ENCODE results near the gene POLDIP3.
"Not testable (repeated sequence)": the region's sequence is repeated elsewhere in the genome, so short reads cannot be mapped to it uniquely, and the experiment has no call there.

The POLDIP3 gene

GRCh38 chr22:42561856-42562255 is 52.8 kb downstream of the POLDIP3 start:
- DNase-seq (ENCODE audit: low spot score) (no peak), FAIRE-seq (no peak)

GRCh38 chr22:42560781-42561180 is 53.9 kb downstream of the POLDIP3 start:
- FAIRE-seq: no peak

GRCh38 chr22:42560381-42560780 is 54.3 kb downstream of the POLDIP3 start:
- no peak for DNase-seq (ENCODE audit: low spot score)
- FAIRE-seq: no peak

More at GRCh38 chr22:42560781-42561180, 53.9 kb downstream of the POLDIP3 start:
- peak; percentile 12 for DNase-seq (ENCODE audit: low spot score)

- FAIRE-seq: no peak
Measured at GRCh38 chr22:42553475-42554361, 61.0 kb downstream of the POLDIP3 start, which contains the start of gene SERHL2. Gene SERHL2 (plus strand): TSS chr22:42553956. CDS start chr22:42554021, 65 bp downstream.

GRCh38 chr22:42552294-42552647 is 62.4 kb downstream of the POLDIP3 start:
- FAIRE-seq; DNase-seq (ENCODE audit: low spot score): not testable (repeated sequence)

More at GRCh38 chr22:42553475-42554361, 61.0 kb downstream of the POLDIP3 start, which contains the start of gene SERHL2:
- no peak for DNase-seq (ENCODE audit: low spot score)

GRCh38 chr22:42549331-42550060 is 65.2 kb downstream of the POLDIP3 start:
- FAIRE-seq (no peak), DNase-seq (ENCODE audit: low spot score) (no peak)

GRCh38 chr22:42548597-42549330 is 65.9 kb downstream of the POLDIP3 start:
- no peak for FAIRE-seq
- DNase-seq (ENCODE audit: low spot score): no peak

GRCh38 chr22:42548126-42548525 is 66.6 kb downstream of the POLDIP3 start:
- not testable (repeated sequence) for DNase-seq (ENCODE audit: low spot score); FAIRE-seq

GRCh38 chr22:42547562-42547961 is 67.1 kb downstream of the POLDIP3 start:
- DNase-seq (ENCODE audit: low spot score) (no peak), FAIRE-seq (no peak)

- no peak for DNase-seq (ENCODE audit: low spot score)
- FAIRE-seq: no peak
Measured at GRCh38 chr22:42544686-42545085, 70.0 kb downstream of the POLDIP3 start.

- not testable (repeated sequence) for DNase-seq (ENCODE audit: low spot score); FAIRE-seq
Measured at GRCh38 chr22:42539236-42539771, 75.4 kb downstream of the POLDIP3 start.

- FAIRE-seq; DNase-seq (ENCODE audit: low spot score): not testable (repeated sequence)
Measured at GRCh38 chr22:42537199-42537831, 77.4 kb downstream of the POLDIP3 start.

GRCh38 chr22:42536634-42537033 is 78.0 kb downstream of the POLDIP3 start:
- not testable (repeated sequence) for FAIRE-seq; DNase-seq (ENCODE audit: low spot score)

- FAIRE-seq (no peak), DNase-seq (ENCODE audit: low spot score) (no peak)
Measured at GRCh38 chr22:42536166-42536565, 78.5 kb downstream of the POLDIP3 start.

GRCh38 chr22:42535082-42535731 is 79.5 kb downstream of the POLDIP3 start:
- DNase-seq (ENCODE audit: low spot score); FAIRE-seq: not testable (repeated sequence)

Data from RCC 7860 (cell line).